Measurements from ENCODE around the gene FUZ. TPM values are rescaled to one million over a fixed set of nuclear protein-coding genes. Genes with fewer than 3 reads are reported as not detected.

The FUZ gene
- total RNA-seq, 1 donor from 2014 or later, result 26.8 TPM

GRCh38 chr19:49809160-49809940 lies 3.7 kb downstream of the FUZ start:
- no peaks in the 10 kb centered on the region for H3K27me3 Mint-ChIP-seq

GRCh38 chr19:49808711-49809159 lies 4.4 kb downstream of the FUZ start:
- DNase-seq (ENCODE audit: extremely low spot score, unreplicated experiment), result peak; percentile 94
- Mint-ChIP-seq H3K36me3 (peaks cover 9% of the 10 kb centered on the region), H3K27me3 (no peaks in the 10 kb centered on the region), H3K9me3 (no peaks in the 10 kb centered on the region), H3K4me3 (peak overlapping the region; percentile 92), H3K27ac (peak overlapping the region; percentile 85), H3K4me1 (ENCODE audit: unreplicated experiment) (peaks cover 24% of the 10 kb centered on the region)
- TF ChIP-seq, protein P1, sequence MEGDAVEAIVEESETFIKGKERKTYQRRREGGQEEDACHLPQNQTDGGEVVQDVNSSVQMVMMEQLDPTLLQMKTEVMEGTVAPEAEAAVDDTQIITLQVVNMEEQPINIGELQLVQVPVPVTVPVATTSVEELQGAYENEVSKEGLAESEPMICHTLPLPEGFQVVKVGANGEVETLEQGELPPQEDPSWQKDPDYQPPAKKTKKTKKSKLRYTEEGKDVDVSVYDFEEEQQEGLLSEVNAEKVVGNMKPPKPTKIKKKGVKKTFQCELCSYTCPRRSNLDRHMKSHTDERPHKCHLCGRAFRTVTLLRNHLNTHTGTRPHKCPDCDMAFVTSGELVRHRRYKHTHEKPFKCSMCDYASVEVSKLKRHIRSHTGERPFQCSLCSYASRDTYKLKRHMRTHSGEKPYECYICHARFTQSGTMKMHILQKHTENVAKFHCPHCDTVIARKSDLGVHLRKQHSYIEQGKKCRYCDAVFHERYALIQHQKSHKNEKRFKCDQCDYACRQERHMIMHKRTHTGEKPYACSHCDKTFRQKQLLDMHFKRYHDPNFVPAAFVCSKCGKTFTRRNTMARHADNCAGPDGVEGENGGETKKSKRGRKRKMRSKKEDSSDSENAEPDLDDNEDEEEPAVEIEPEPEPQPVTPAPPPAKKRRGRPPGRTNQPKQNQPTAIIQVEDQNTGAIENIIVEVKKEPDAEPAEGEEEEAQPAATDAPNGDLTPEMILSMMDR (conservative IDR thresholded peaks at IDR 0.05), result no peak

More at GRCh38 chr19:49809160-49809940, 3.7 kb downstream of the FUZ start:
- no peak for DNase-seq (ENCODE audit: extremely low spot score, unreplicated experiment)
- Mint-ChIP-seq H3K4me3 (peak overlapping the region; percentile 92), H3K27ac (peak overlapping the region; percentile 85), H3K4me1 (ENCODE audit: unreplicated experiment) (peaks cover 24% of the 10 kb centered on the region), H3K9me3 (no peaks in the 10 kb centered on the region), H3K36me3 (peaks cover 9% of the 10 kb centered on the region)
- TF ChIP-seq, protein P1 (conservative IDR thresholded peaks at IDR 0.05), result no peak

DNA sequence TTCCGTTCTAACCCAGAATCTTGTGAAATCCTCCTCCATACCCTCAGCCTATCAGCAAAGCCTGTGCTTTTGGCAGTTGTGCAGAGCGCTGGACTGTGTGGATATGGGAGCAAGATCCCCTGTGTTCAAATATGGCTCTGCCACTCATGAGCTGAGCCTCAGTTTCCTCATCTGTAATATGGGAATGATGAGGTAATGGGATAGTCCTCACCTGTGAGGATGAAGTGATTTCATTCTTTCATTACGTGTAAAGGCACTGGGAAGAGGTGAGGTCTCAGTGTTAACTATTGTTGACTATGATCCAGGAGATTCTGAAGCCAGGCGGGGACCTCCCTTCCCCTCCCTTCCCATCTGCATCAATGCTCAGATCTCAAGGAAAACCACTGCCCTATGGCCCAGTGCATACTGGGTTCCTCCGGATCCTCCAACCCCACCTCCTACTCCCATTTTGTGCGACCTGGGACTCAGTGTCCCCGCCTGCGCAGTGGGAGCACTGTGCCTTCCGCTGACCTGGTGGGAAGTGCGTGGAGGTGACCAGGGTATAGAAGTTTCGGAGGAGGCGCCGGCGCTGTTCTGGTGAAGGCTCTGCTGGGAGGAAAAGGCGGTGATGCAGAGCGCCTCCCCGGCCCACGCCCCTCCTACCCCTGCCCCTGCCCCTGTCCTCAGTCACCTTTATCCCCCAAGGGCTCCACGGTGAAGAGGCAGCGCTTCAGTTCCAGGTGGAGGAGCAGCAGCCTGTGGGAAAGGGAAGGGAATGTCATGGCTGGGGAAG lies 5.0 kb downstream of the FUZ start:
- no peaks in the 10 kb centered on the region for H3K27me3 Mint-ChIP-seq
- peaks cover 9% of the 10 kb centered on the region for H3K36me3 Mint-ChIP-seq
- no peak overlapping the region for H3K27ac Mint-ChIP-seq
- TF ChIP-seq, protein P1 (conservative IDR thresholded peaks at IDR 0.05), result no peak
- H3K4me3 Mint-ChIP-seq, result peak overlapping the region; percentile 92
- no peak for DNase-seq (ENCODE audit: extremely low spot score, unreplicated experiment)
- no peaks in the 10 kb centered on the region for H3K9me3 Mint-ChIP-seq
- peaks cover 19% of the 10 kb centered on the region for H3K4me1 Mint-ChIP-seq (ENCODE audit: unreplicated experiment)

DNA sequence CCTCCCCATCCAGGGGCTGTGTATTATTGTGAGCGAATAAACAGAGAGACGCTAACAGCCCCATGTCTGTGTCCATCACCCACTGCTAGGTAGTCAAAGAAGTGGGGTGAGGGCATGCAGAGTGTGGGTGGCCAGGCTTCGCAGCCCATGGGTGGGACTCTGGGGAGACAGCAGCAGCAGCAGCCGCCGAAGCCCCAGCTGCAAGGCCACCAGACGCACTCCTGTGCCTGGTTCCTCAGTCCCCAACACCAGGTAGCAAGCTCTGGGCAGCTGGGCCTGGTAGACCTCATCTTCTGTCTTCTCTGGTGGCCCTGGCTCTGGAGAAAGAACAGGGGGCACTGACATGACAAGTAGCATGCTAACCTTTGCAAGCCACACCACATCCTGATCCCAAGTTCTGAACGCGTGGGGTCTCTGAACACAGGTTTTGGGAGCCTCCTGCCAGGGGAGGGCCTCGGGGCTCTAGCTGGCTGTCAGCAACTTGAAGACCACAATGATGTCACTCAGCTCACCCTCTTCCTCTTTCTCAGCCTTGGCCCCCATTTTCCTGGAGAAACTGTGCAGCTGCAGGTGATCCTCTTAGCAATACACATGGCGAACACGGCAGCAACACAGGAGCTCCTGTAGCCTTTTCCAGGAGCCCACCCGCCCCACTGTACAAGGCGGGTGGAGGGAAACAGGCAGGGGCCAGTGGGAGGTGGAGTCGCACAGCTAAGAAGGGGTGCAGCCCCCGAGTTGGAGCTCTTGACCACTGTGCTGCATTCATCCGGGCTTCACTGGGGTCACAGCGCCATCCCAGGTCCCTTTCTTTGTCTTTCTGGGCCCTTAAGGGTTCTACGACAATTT lies 5.8 kb downstream of the FUZ start:
- Mint-ChIP-seq H3K36me3 (peaks cover 9% of the 10 kb centered on the region), H3K4me1 (ENCODE audit: unreplicated experiment) (peaks cover 19% of the 10 kb centered on the region), H3K27ac (no peak overlapping the region), H3K4me3 (no peak overlapping the region), H3K9me3 (no peaks in the 10 kb centered on the region), H3K27me3 (no peaks in the 10 kb centered on the region)
- TF ChIP-seq, protein P1 (conservative IDR thresholded peaks at IDR 0.05), result no peak
- DNase-seq (ENCODE audit: extremely low spot score, unreplicated experiment), result no peak

GRCh38 chr19:49806620-49806959 lies 6.5 kb downstream of the FUZ start:
- DNase-seq (ENCODE audit: extremely low spot score, unreplicated experiment), result no peak
- Mint-ChIP-seq H3K36me3 (peaks cover 9% of the 10 kb centered on the region), H3K4me3 (peak overlapping the region; percentile 22), H3K4me1 (ENCODE audit: unreplicated experiment) (peaks cover 20% of the 10 kb centered on the region), H3K9me3 (no peaks in the 10 kb centered on the region), H3K27ac (peak overlapping the region; percentile 73), H3K27me3 (no peaks in the 10 kb centered on the region)
- TF ChIP-seq, protein P1 (conservative IDR thresholded peaks at IDR 0.05), result no peak
